Peyer's patch (tissue), 4 donors: ENCODE measurements around the gene NOS1AP. TPM values are rescaled to one million over a fixed set of nuclear protein-coding genes. Genes with fewer than 3 reads are reported as not detected.

Experiments
- DNase-seq, 3 donors: peaks; one replicate each; pipeline ENCODE4 v3.0.0-alpha.2; 2017 to 2019
- H3K27ac ChIP-seq, 4 donors: fragments of 200-600 bp; sonication (generic); one replicate each; pipeline ENCODE4 v1.5.1; 2016 to 2019
- H3K27me3 ChIP-seq, 2 donors: fragments of 200-600 bp; sonication (generic); one replicate each; pipeline ENCODE4 v1.5.1; 2019
- H3K36me3 ChIP-seq, 3 donors: fragments of 200-600 bp; sonication (generic); one replicate each; pipeline ENCODE4 v1.5.1; 2016 to 2019
- H3K4me1 ChIP-seq, 4 donors: fragments of 200-600 bp; sonication (generic); one replicate each; pipeline ENCODE4 v1.5.1; 2016 to 2019
- H3K4me3 ChIP-seq, 4 donors: fragments of 200-600 bp; sonication (generic); 1 replicate in 3 of 4; 2 replicates in 1 of 4; pipeline ENCODE4 v1.5.1; 2016 to 2019; ENCODE audit warnings: mild to moderate bottlenecking in 1 of 4
- H3K9me3 ChIP-seq, 4 donors: fragments of 200-600 bp; sonication (generic); one replicate each; pipeline ENCODE4 v1.5.1; 2016 to 2019; ENCODE audit warnings: mild to moderate bottlenecking in 1 of 4
- POLR2A ChIP-seq, 2 donors: fragments of 450-650 bp; IDR thresholded peaks; one replicate each; pipeline ENCODE4 v1.5.1; 2017; ENCODE audit warnings: antibody characterized with exemption in 2 of 2, mild to moderate bottlenecking in 2 of 2, moderate library complexity in 2 of 2
- total RNA-seq, 4 donors: library from RNA; depleted of rRNA; stranded (reverse); fragments of >200 nt; gene quantifications; one replicate each; pipeline ENCODE4 v1.1.0, GENCODE V29; 2016
- TF ChIP-seq, protein P1 (sequence below), 6 experiments: fragments of 450-650 bp in 4 of 6; fragments of 200-600 bp in 2 of 6; sonication (generic) in 1 of 6; IDR thresholded peaks; one replicate each; pipeline ENCODE4 v1.5.1; 2017 to 2019; ENCODE audit warnings: antibody characterized with exemption in 6 of 6, mild to moderate bottlenecking in 3 of 6, moderate library complexity in 1 of 6

The NOS1AP gene
- total RNA-seq, 4 donors from 2014 or later = 6.3 to 18.5 (median 11.9) TPM

DNA sequence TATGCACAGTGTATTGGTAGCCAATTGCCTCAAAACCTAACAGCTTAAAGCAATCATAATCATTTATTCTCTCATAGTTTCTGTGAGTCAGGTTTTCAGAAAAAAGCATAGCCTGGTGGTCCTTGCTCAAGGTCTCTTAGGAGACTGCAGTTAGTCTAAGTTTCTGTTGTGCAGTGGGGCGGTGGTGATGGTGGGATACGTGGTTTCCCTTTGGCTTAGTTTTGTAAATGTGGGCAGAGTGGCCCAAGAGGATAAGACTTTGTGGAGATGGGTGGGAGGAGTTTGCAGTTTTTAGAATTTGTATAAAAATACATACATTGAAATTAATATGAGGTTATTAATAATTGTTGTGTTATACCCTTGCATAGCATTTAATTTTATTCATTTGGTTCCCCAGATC lies 68.6 kb downstream of the NOS1AP start:
- Histone ChIP-seq H3K4me3 (no peak overlapping the region), H3K27ac (no peak overlapping the region), H3K9me3 (no peaks in the 10 kb centered on the region), H3K4me1 (no peaks in the 10 kb centered on the region), H3K36me3 (no peaks in the 10 kb centered on the region), H3K27me3 (no peaks in the 10 kb centered on the region)
- TF ChIP-seq POLR2A (IDR thresholded peaks at IDR 0.05) = no peak
- TF ChIP-seq, protein P1, sequence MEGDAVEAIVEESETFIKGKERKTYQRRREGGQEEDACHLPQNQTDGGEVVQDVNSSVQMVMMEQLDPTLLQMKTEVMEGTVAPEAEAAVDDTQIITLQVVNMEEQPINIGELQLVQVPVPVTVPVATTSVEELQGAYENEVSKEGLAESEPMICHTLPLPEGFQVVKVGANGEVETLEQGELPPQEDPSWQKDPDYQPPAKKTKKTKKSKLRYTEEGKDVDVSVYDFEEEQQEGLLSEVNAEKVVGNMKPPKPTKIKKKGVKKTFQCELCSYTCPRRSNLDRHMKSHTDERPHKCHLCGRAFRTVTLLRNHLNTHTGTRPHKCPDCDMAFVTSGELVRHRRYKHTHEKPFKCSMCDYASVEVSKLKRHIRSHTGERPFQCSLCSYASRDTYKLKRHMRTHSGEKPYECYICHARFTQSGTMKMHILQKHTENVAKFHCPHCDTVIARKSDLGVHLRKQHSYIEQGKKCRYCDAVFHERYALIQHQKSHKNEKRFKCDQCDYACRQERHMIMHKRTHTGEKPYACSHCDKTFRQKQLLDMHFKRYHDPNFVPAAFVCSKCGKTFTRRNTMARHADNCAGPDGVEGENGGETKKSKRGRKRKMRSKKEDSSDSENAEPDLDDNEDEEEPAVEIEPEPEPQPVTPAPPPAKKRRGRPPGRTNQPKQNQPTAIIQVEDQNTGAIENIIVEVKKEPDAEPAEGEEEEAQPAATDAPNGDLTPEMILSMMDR (IDR thresholded peaks at IDR 0.05) = no peak
- DNase-seq = no peak

DNA sequence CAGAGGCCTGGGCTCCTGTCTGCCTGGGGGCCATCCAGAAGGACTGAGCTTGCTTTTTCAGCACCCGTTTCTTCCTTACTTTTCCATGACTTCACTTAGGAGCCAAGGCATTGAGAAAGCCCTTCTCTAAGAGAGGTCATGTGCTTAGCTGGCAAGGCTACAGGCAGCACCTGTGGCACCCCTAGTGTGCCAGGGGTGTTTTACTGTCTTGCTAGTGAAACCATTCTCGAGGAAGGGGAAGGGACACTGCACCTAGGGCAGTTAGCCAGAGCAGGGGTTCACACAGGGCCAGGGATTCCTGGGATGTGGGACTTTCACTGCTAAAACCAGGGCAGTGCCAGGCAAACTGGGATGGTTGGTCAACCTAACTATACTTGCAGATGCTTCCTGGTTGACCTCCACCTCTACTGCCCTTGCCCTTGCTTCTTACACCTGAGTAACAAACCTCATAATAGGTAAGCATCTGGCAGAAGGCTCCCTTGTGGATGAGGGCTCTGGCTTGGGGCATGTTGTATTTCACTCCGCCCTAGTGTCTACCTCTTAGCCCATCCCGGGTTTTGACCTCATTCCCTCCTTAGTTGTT lies 69.2 kb downstream of the NOS1AP start:
- no peak for TF ChIP-seq POLR2A (IDR thresholded peaks at IDR 0.05)
- TF ChIP-seq, protein P1 (IDR thresholded peaks at IDR 0.05) = no peak
- Histone ChIP-seq H3K27ac (no peak overlapping the region), H3K4me1 (no peaks in the 10 kb centered on the region), H3K36me3 (no peaks in the 10 kb centered on the region), H3K9me3 (no peaks in the 10 kb centered on the region), H3K27me3 (no peaks in the 10 kb centered on the region), H3K4me3 (no peak overlapping the region)
- no peak for DNase-seq

GRCh38 chr1:162139211-162139610 lies 69.7 kb downstream of the NOS1AP start:
- no peak overlapping the region for H3K4me3 ChIP-seq
- no peak overlapping the region for H3K27ac ChIP-seq
- DNase-seq = no peak
- H3K27me3 ChIP-seq = no peaks in the 10 kb centered on the region
- TF ChIP-seq, protein P1 (IDR thresholded peaks at IDR 0.05) = no peak
- no peak for TF ChIP-seq POLR2A (IDR thresholded peaks at IDR 0.05)
- no peaks in the 10 kb centered on the region for H3K4me1 ChIP-seq
- no peaks in the 10 kb centered on the region for H3K36me3 ChIP-seq
- H3K9me3 ChIP-seq = no peaks in the 10 kb centered on the region

- Histone ChIP-seq H3K36me3 (no peaks in the 10 kb centered on the region), H3K27ac (no peak overlapping the region), H3K4me1 (no peaks in the 10 kb centered on the region), H3K27me3 (no peaks in the 10 kb centered on the region), H3K4me3 (no peak overlapping the region), H3K9me3 (no peaks in the 10 kb centered on the region)
- no peak for DNase-seq
- no peak for TF ChIP-seq POLR2A (IDR thresholded peaks at IDR 0.05)
- TF ChIP-seq, protein P1 (IDR thresholded peaks at IDR 0.05) = no peak
Measured at GRCh38 chr1:162141281-162142054, 72.0 kb downstream of the NOS1AP start.

- Histone ChIP-seq H3K36me3 (no peaks in the 10 kb centered on the region), H3K4me1 (no peaks in the 10 kb centered on the region), H3K27ac (no peak overlapping the region), H3K27me3 (no peaks in the 10 kb centered on the region), H3K9me3 (no peaks in the 10 kb centered on the region), H3K4me3 (no peak overlapping the region)
- DNase-seq = no peak
- TF ChIP-seq POLR2A (IDR thresholded peaks at IDR 0.05) = no peak
- TF ChIP-seq, protein P1 (IDR thresholded peaks at IDR 0.05) = no peak
Measured at GRCh38 chr1:162142968-162143367, 73.5 kb downstream of the NOS1AP start.
